Neuronal stem cell (in vitro differentiated cells): ENCODE measurements around the gene STK39.
"Not testable (repeated sequence)": the region's sequence is repeated elsewhere in the genome, so short reads cannot be mapped to it uniquely, and the experiment has no call there.

Source experiments
- DNase-seq: peaks from one replicate; pipeline ENCODE4 v3.0.0-alpha.2; 2013; ENCODE audit warnings: low spot score
- H2AFZ ChIP-seq: one replicate; pipeline ENCODE4 v1.6.1; 2013; ENCODE audit warnings: mild to moderate bottlenecking, low read length, inconsistent platforms
- H2AK5ac ChIP-seq: 2 replicates; pipeline ENCODE4 v1.6.1; 2013; ENCODE audit warnings: low read depth, mild to moderate bottlenecking, inconsistent platforms, low read length, moderate library complexity, mixed read lengths
- H2BK120ac ChIP-seq: 2 replicates; pipeline ENCODE4 v1.6.1; 2013; ENCODE audit warnings: low read depth, mild to moderate bottlenecking, inconsistent platforms, low read length, moderate library complexity, mixed read lengths
- H2BK12ac ChIP-seq: one replicate; pipeline ENCODE4 v1.6.1; 2013; ENCODE audit warnings: low read length, inconsistent platforms
- H2BK15ac ChIP-seq: 2 replicates; pipeline ENCODE4 v1.6.1; 2013; ENCODE audit warnings: mild to moderate bottlenecking, low read length, inconsistent platforms, mixed read lengths
- H2BK5ac ChIP-seq: one replicate; pipeline ENCODE4 v1.6.1; 2013; ENCODE audit warnings: inconsistent platforms, mild to moderate bottlenecking, low read length, moderate library complexity
- H3K14ac ChIP-seq: one replicate; pipeline ENCODE4 v1.6.1; 2013; ENCODE audit warnings: low read length, inconsistent platforms
- H3K18ac ChIP-seq: 2 replicates; pipeline ENCODE4 v1.6.1; 2013; ENCODE audit warnings: low read length, inconsistent platforms
- H3K23ac ChIP-seq: 2 replicates; pipeline ENCODE4 v1.6.1; 2013; ENCODE audit warnings: low read depth, mild to moderate bottlenecking, mixed read lengths, low read length, inconsistent platforms; ENCODE audit not compliant: poor library complexity
- H3K27ac ChIP-seq: replicated peaks from 3 replicates; pipeline ENCODE4 v1.5.1; 2013; ENCODE audit warnings: low read length, inconsistent platforms
- H3K27me3 ChIP-seq, 3 experiments: 2 replicates each; pipeline ENCODE4 v1.6.1; 2013; ENCODE audit warnings: low read length in 3 of 3, mild to moderate bottlenecking in 2 of 3, inconsistent platforms in 1 of 3, low read depth in 1 of 3, mixed read lengths in 1 of 3, moderate library complexity in 1 of 3; ENCODE audit not compliant: control insufficient read depth in 3 of 3, insufficient read depth in 3 of 3
- H3K36me3 ChIP-seq, 2 donors: replicated peaks in 1 of 2; 2 replicates each; pipeline ENCODE4 v1.6.1; 2013; ENCODE audit warnings: low read length in 2 of 2; ENCODE audit not compliant: control insufficient read depth in 2 of 2, insufficient read depth in 2 of 2
- H3K4ac ChIP-seq: 2 replicates; pipeline ENCODE4 v1.6.1; 2013; ENCODE audit warnings: inconsistent platforms, mild to moderate bottlenecking, low read length, moderate library complexity
- H3K4me1 ChIP-seq, 2 donors: 1 replicate in 1 of 2; 2 replicates in 1 of 2; pipeline ENCODE4 v1.6.1; 2013; ENCODE audit warnings: low read length in 2 of 2, low read depth in 1 of 2; ENCODE audit not compliant: control insufficient read depth in 2 of 2, insufficient read depth in 1 of 2
- H3K4me2 ChIP-seq: one replicate; pipeline ENCODE4 v1.6.1; 2013; ENCODE audit warnings: mild to moderate bottlenecking, low read length, inconsistent platforms; ENCODE audit not compliant: insufficient read depth, poor library complexity, severe bottlenecking
- H3K4me3 ChIP-seq, 2 donors: 2 replicates each; pipeline ENCODE4 v1.5.1; 2013; ENCODE audit warnings: low read length in 2 of 2, mild to moderate bottlenecking in 2 of 2, inconsistent platforms in 1 of 2, moderate library complexity in 1 of 2
- H3K79me1 ChIP-seq: one replicate; pipeline ENCODE4 v1.6.1; 2013; ENCODE audit warnings: low read depth, mild to moderate bottlenecking, inconsistent platforms, low read length, moderate library complexity
- H3K9ac ChIP-seq: one replicate; pipeline ENCODE4 v1.6.1; 2013; ENCODE audit warnings: mild to moderate bottlenecking, low read depth, low read length, inconsistent platforms; ENCODE audit not compliant: poor library complexity
- H3K9me3 ChIP-seq, 2 donors: replicated peaks in 1 of 2; 2 replicates each; pipeline versions ENCODE3 to v1.6.1; 2013; ENCODE audit warnings: low read length in 2 of 2, mild to moderate bottlenecking in 2 of 2, inconsistent platforms in 1 of 2, low read depth in 1 of 2, mixed read lengths in 1 of 2, moderate library complexity in 1 of 2; ENCODE audit not compliant: control insufficient read depth in 2 of 2, insufficient read depth in 1 of 2
- H4K8ac ChIP-seq: one replicate; pipeline ENCODE4 v1.6.1; 2013; ENCODE audit warnings: low read depth, mild to moderate bottlenecking, inconsistent platforms, low read length, moderate library complexity
- H4K91ac ChIP-seq: one replicate; pipeline ENCODE4 v1.6.1; 2013; ENCODE audit warnings: low read length, low read depth, mild to moderate bottlenecking, inconsistent platforms; ENCODE audit not compliant: poor library complexity
- WGBS, 2 donors: extraction: QIAGEN DNeasy Blood & Tissue Kit; methylation state at CpG; one replicate each; pipeline ENCODE4 v1.1.7; 2013; ENCODE audit warnings: missing lambda C conversion rate in 2 of 2, mixed read lengths in 1 of 2; ENCODE audit not compliant: insufficient read length in 2 of 2, insufficient replicate concordance in 1 of 2; ENCODE audit errors: extremely low coverage in 2 of 2; 5-methylcytosine and 5-hydroxymethylcytosine counted together

Gene STK39

DNA sequence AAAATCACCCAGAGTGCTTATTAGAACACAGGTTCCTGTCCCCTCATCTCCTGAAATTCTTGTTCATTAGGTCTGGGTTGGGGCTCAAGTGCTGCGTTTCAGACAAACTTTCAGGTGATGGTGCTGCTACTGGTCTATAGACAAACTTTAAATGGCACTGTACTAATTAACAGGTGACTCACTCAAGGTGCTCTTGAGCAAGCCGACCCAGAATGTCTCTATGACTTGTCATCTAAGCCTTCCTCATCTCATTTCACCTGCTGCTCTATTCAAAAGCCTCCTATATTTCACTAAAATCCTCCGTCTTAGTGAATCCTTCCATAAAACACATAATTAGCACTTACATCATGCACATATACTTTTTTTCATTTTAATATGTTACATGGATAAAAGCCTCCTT is 29.9 kb upstream of the STK39 start:
- no peak overlapping the region for H3K14ac ChIP-seq
- no peaks in the 10 kb centered on the region for H3K4me1 ChIP-seq
- peaks cover 0 to under 1% of the 10 kb centered on the region in 2 donors for H3K9me3 ChIP-seq
- H4K91ac ChIP-seq: no peak overlapping the region
- no peak overlapping the region for H2BK120ac ChIP-seq
- H3K79me1 ChIP-seq: no peaks in the 10 kb centered on the region
- no peak overlapping the region for H3K18ac ChIP-seq
- no peak overlapping the region for H3K4ac ChIP-seq
- DNase-seq: no peak
- no peaks in the 10 kb centered on the region for H3K27me3 ChIP-seq
- no peak overlapping the region for H4K8ac ChIP-seq
- no peak overlapping the region for H2AFZ ChIP-seq
- no peak overlapping the region for H3K4me3 ChIP-seq
- H2BK15ac ChIP-seq: no peak overlapping the region
- H2BK12ac ChIP-seq: no peak overlapping the region
- H3K36me3 ChIP-seq: peaks cover 0 to under 1% of the 10 kb centered on the region in 2 donors
- no peak overlapping the region for H3K4me2 ChIP-seq
- no peak overlapping the region for H2BK5ac ChIP-seq
- H3K23ac ChIP-seq: no peak overlapping the region
- H2AK5ac ChIP-seq: no peak overlapping the region
- no peak overlapping the region for H3K9ac ChIP-seq
- WGBS, 2 donors: 100% methylated on average over 1 of the region's 3 CpGs; no CpG with 5 or more reads in 1 of the 2 donors
- no peak overlapping the region for H3K27ac ChIP-seq

GRCh38 chr2:168272225-168272624 is 24.8 kb upstream of the STK39 start:
- no peak overlapping the region for H3K4me3 ChIP-seq
- H3K79me1 ChIP-seq: no peaks in the 10 kb centered on the region
- H3K4me2 ChIP-seq: no peak overlapping the region
- peak overlapping the region; percentile 65 for H4K8ac ChIP-seq
- H3K36me3 ChIP-seq: peaks cover 0 to 2% of the 10 kb centered on the region in 2 donors
- H2AFZ ChIP-seq: no peak overlapping the region
- no peak overlapping the region for H3K9ac ChIP-seq
- no peak overlapping the region for H2BK5ac ChIP-seq
- H2BK12ac ChIP-seq: no peak overlapping the region
- H3K18ac ChIP-seq: no peak overlapping the region
- H4K91ac ChIP-seq: no peak overlapping the region
- DNase-seq: no peak
- no peak overlapping the region for H3K23ac ChIP-seq
- H2BK15ac ChIP-seq: no peak overlapping the region
- H3K4ac ChIP-seq: no peak overlapping the region
- no peaks in the 10 kb centered on the region for H3K27me3 ChIP-seq
- no peak overlapping the region for H3K27ac ChIP-seq
- H3K4me1 ChIP-seq: peaks cover 0 to 2% of the 10 kb centered on the region in 2 donors
- H3K14ac ChIP-seq: no peak overlapping the region
- no peak overlapping the region for H2AK5ac ChIP-seq
- WGBS, 2 donors: no CpG with 5 or more reads among the region's 3 CpGs
- H2BK120ac ChIP-seq: no peak overlapping the region
- peaks cover 0 to 2% of the 10 kb centered on the region in 2 donors for H3K9me3 ChIP-seq

DNA sequence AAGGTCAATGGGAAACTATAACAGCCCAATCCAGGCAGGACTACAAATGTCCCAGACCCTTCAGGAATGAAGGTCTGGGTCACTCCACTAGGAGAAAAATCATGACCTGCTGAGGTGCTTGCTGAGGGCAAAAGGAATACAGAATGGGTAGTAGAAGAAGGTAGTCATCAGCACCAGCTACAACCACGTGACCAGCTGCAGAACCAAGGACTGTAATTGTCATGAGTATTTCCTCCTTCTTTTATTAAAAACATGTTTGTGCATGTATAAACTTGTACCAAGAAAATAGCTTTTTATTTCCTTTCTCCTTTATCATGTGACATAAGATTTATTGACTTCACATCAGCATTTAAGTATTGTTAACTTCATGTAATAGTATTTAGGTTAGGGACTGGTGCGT is 15.5 kb upstream of the STK39 start:
- not testable (repeated sequence) for H2BK5ac ChIP-seq

DNA sequence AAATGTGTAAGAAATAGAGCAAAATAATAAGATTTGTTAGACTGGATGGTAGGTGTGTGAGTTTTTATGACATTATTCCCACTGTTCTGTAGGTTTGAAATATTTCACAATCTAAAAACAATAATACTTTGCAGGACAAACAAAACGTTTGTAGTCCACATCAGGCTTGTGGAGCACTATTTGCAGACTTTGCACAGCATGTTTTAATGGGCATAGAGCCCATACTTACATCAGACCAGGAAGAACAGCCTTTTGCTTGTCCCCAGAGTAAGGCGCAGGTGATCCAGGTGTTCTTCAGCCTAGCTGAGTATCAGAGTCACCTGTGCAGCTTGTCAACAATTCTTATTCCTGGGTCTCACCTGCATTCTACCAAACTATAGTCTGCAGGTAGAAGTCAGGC is 9.1 kb upstream of the STK39 start:
- WGBS, 2 donors: no CpG with 5 or more reads among the region's 2 CpGs
- H2BK15ac ChIP-seq: no peak overlapping the region
- peaks cover 0 to 13% of the 10 kb centered on the region in 2 donors for H3K9me3 ChIP-seq
- no peak overlapping the region for H3K18ac ChIP-seq
- H3K36me3 ChIP-seq: no peaks in the 10 kb centered on the region
- no peaks in the 10 kb centered on the region for H3K27me3 ChIP-seq
- no peaks in the 10 kb centered on the region for H3K79me1 ChIP-seq
- H3K14ac ChIP-seq: no peak overlapping the region
- H2BK120ac ChIP-seq: no peak overlapping the region
- no peak overlapping the region for H3K23ac ChIP-seq
- H4K8ac ChIP-seq: no peak overlapping the region
- no peak overlapping the region for H2BK12ac ChIP-seq
- no peak overlapping the region for H3K9ac ChIP-seq
- no peak overlapping the region for H2AK5ac ChIP-seq
- H3K27ac ChIP-seq: no peak overlapping the region
- H3K4me1 ChIP-seq: no peaks in the 10 kb centered on the region
- H4K91ac ChIP-seq: no peak overlapping the region
- no peak overlapping the region for H3K4ac ChIP-seq
- H2BK5ac ChIP-seq: no peak overlapping the region
- no peak for DNase-seq
- no peak overlapping the region for H3K4me3 ChIP-seq
- H2AFZ ChIP-seq: no peak overlapping the region
- H3K4me2 ChIP-seq: no peak overlapping the region

More for the DNA sequence above, 15.5 kb upstream of the STK39 start:
- H3K23ac ChIP-seq, H4K8ac ChIP-seq, H3K18ac ChIP-seq, H3K14ac ChIP-seq, H3K27me3 ChIP-seq, H3K79me1 ChIP-seq, H3K36me3 ChIP-seq, H2AFZ ChIP-seq, H2BK12ac ChIP-seq, H4K91ac ChIP-seq, H3K4me1 ChIP-seq, H3K27ac ChIP-seq, H3K4me2 ChIP-seq, DNase-seq, H2BK15ac ChIP-seq, H2AK5ac ChIP-seq, H3K9ac ChIP-seq, H2BK120ac ChIP-seq, H3K4me3 ChIP-seq, H3K4ac ChIP-seq: not testable (repeated sequence)
- H3K9me3 ChIP-seq: peaks cover 0 to 12% of the 10 kb centered on the region in 2 donors
- WGBS, 2 donors: no CpG with 5 or more reads among the region's 2 CpGs
